Brain microvascular endothelial cell (primary cell): ENCODE measurements around the gene PDE1C.
A peak's percentile ranks its signal among the peaks of the same experiment; 100 is the strongest.

Experiments used
- DNase-seq: peaks from one replicate; pipeline ENCODE4 v3.0.0-alpha.2; 2020
- H3K27ac ChIP-seq: fragments of 250-450 bp; sonication (Bioruptor Pico); 2 replicates; pipeline ENCODE4 v1.5.1; 2020; ENCODE audit warnings: mild to moderate bottlenecking, moderate library complexity
- H3K27me3 ChIP-seq: fragments of 250-450 bp; sonication (Bioruptor Pico); replicated peaks from 2 replicates; pipeline ENCODE4 v1.5.1; 2020; ENCODE audit warnings: mild to moderate bottlenecking
- H3K36me3 ChIP-seq: fragments of 250-450 bp; sonication (Bioruptor Pico); replicated peaks from 2 replicates; pipeline ENCODE4 v1.5.1; 2020; ENCODE audit warnings: mild to moderate bottlenecking
- H3K4me3 ChIP-seq: 2 replicates; pipeline ENCODE4 v1.5.1; 2011; ENCODE audit warnings: low read depth, mild to moderate bottlenecking, control low read depth, low read length, moderate library complexity
- in situ Hi-C: cut with HindIII; loops from 2 replicates; pipeline ENCODE4 v1.10.0; 2017; ENCODE audit warnings: low sequenced_read_pairs, low pct_ligation_motif_present
- TF ChIP-seq, protein P1 (sequence below): IDR thresholded peaks from 2 replicates; pipeline ENCODE4 v1.5.1; 2011; ENCODE audit warnings: low read depth, mild to moderate bottlenecking, moderate library complexity, low read length, control low read depth, inconsistent platforms; ENCODE audit errors: missing control alignments

The PDE1C gene

DNA sequence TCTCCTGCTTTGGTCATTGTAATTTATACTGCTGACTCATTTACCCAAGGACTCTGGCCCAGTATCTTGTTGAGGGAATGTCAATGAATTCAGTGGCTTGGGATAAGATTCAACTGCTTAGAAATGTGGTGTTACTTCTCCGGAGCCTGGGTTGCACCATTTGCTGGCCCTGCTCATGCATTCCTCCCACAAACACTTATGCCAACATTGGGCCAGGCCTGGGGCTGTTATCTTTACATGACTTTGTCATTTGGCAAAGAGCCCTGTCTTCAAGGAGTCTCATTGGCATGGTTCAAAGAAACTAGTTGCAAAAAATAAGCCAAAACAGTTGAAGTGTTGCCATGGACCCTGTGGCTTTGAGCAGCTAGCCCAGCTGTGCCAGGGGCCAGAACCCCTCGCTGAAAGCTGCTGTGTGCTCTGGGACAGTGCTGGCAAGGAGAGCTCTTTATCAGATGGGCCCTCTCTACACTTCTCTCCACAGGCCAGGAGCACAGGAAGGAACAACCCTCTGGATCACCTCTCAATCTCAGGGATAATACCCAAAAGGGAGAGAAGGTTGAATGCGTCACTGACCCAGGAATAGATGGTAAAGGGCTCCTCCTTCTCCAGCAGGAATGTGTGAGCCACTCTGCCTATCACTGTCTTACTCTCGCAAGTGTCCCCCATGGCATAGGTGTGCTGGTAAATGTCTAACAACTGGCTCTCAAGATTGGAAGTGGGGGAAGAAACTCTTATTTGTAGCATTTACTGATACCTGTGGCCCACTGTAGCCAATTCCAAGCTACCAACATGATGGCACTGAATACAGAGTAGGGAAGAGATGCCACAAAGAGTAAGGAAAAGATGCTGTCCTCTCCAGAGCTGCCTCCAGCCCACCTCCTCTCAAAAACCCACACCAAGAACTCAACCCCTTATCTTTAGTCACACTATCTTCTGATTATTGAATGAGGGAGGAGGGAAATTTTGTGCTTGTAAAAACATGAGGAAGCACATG is 23.5 kb upstream of the PDE1C start:
- H3K4me3 ChIP-seq = no peak overlapping the region
- in situ Hi-C loops = no loop called here
- DNase-seq = peak; percentile 31
- no peaks in the 10 kb centered on the region for H3K36me3 ChIP-seq
- H3K27me3 ChIP-seq = no peaks in the 10 kb centered on the region
- TF ChIP-seq, protein P1, sequence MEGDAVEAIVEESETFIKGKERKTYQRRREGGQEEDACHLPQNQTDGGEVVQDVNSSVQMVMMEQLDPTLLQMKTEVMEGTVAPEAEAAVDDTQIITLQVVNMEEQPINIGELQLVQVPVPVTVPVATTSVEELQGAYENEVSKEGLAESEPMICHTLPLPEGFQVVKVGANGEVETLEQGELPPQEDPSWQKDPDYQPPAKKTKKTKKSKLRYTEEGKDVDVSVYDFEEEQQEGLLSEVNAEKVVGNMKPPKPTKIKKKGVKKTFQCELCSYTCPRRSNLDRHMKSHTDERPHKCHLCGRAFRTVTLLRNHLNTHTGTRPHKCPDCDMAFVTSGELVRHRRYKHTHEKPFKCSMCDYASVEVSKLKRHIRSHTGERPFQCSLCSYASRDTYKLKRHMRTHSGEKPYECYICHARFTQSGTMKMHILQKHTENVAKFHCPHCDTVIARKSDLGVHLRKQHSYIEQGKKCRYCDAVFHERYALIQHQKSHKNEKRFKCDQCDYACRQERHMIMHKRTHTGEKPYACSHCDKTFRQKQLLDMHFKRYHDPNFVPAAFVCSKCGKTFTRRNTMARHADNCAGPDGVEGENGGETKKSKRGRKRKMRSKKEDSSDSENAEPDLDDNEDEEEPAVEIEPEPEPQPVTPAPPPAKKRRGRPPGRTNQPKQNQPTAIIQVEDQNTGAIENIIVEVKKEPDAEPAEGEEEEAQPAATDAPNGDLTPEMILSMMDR = no peak
- H3K27ac ChIP-seq = no peak overlapping the region

DNA sequence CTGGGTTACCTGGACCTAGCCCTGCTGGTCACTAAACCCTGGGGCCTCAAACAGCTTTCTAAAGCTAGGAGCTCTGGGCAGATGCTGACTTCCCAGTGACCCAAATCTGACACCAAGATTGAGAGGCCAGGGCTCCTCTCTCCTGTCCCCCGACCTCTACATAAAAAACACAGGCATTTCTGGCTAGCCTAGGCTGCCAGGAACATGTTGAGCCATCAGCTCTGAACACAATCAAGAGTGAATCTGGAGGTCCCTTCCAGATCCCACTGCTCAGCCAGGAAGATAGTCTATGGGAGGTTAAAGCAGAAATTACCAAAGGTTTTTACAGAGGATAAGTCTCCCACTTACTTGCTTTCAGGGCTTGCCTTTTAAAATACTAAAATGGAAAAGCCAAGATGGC is 22.1 kb upstream of the PDE1C start:
- DNase-seq = no peak
- Histone ChIP-seq H3K27ac (no peak overlapping the region), H3K36me3 (no peaks in the 10 kb centered on the region), H3K27me3 (no peaks in the 10 kb centered on the region), H3K4me3 (no peak overlapping the region)
- TF ChIP-seq, protein P1 = no peak
- in situ Hi-C loops = no loop called here

DNA sequence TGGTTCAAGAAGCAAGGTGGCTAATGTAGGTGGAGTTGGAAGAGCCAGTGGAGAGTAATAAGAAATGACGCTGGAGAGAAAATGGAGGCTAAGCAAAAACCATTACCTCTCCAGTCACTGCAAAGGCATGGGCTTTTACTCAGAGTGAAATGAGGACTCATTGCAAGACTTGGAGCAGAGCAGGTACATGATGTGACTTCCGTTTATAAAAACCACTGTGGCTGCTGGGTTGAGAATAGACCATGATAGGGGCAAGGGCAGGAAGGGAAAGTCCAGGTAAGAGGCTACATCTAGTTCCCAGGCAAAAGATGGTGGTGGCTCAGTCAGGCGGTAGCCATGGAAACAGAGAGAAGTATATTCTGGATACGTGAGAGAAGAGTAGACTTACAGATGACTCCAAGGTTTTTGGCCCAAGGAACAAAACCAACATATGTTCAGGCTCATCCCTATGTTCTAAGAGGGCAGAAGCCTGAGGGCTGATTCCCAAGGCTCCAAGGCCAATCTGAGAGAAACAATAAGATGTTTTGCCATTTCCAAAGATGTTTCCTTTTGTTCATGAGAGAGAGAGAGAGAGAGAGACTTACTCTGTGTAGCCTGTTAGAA is 21.5 kb upstream of the PDE1C start:
- Histone ChIP-seq H3K27me3 (no peaks in the 10 kb centered on the region), H3K36me3 (no peaks in the 10 kb centered on the region), H3K4me3 (no peak overlapping the region), H3K27ac (no peak overlapping the region)
- in situ Hi-C loops = no loop called here
- DNase-seq = no peak
- TF ChIP-seq, protein P1 = no peak

DNA sequence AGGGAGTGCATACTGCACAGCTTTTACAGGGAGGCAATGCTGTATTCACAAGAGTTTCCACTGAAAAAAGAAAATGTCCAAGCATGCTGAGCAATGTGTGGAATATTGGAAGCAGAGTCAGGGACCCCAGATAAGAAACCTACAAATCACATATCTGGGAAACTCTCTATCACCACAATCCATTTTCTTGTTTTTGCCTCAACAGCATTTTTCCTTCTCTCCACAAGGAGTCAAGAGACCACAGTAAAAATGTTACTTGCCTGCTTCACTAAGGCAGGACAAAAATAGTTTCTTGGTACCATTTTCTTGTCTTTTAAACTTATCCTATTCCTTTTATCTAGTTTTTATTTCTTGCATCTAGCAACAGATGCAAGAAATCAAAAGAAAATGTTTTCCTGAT is 19.5 kb upstream of the PDE1C start:
- Histone ChIP-seq H3K36me3 (no peaks in the 10 kb centered on the region), H3K4me3 (no peak overlapping the region), H3K27ac (no peak overlapping the region), H3K27me3 (no peaks in the 10 kb centered on the region)
- in situ Hi-C loops = no loop called here
- no peak for DNase-seq
- TF ChIP-seq, protein P1 = peak; percentile 11

DNA sequence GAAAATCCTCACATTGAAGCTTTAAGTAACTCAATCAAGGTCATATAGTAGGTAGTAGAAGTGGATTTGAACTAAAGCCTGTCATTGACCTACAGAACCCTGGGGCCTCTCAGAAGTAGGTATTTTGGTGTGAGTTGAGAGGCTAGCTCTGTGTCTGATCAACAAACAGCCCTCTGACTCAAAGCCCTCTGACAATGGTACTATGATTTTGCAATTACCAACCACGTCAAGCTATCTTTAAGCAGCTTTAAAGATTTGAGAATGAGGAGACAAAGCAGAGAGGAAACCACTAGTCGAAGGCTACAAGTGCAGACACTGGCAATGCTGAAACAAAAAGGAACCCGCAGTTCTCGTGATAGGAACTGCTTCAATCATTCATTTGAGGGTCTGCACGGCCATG is 19.0 kb upstream of the PDE1C start:
- TF ChIP-seq, protein P1 = no peak
- in situ Hi-C loops = no loop called here

More for the DNA sequence above, 19.0 kb upstream of the PDE1C start:
- H3K36me3 ChIP-seq = no peaks in the 10 kb centered on the region
- H3K27me3 ChIP-seq = no peaks in the 10 kb centered on the region
- H3K4me3 ChIP-seq = no peak overlapping the region
- no peak overlapping the region for H3K27ac ChIP-seq
- DNase-seq = no peak
